ENCODE data around the gene PON3. TPM values are rescaled to one million over a fixed set of nuclear protein-coding genes. Genes with fewer than 3 reads are reported as not detected.

PON3 gene
- total and polyA plus RNA-seq, 2 of the 4 experiments (the other 2 are of a cell fraction) = not detected

GRCh38 chr7:95322854-95323253 is 73.3 kb downstream of the PON3 start:
- Histone ChIP-seq H3K18ac (ENCODE audit: low read depth, low read length) (no peak overlapping the region), H2AFZ (replicated peaks; ENCODE audit: low read length, poor library complexity) (no peak overlapping the region), H4K20me1 (ENCODE audit: insufficient read depth, low read length) (no peaks in the 10 kb centered on the region), H4K91ac (ENCODE audit: insufficient read depth, low read depth, low read length) (no peak overlapping the region), H3K14ac (replicated peaks; ENCODE audit: low read depth, low read length) (no peak overlapping the region), H3K27me3 (ENCODE audit: control insufficient read depth, insufficient read depth, low read length) (peaks cover 8% of the 10 kb centered on the region), H3K27ac (ENCODE audit: insufficient read depth, low read length) (no peak overlapping the region), H3K9me1 (ENCODE audit: insufficient read depth, low read length) (no peaks in the 10 kb centered on the region), H4K5ac (ENCODE audit: low read depth, low read length) (no peak overlapping the region), H2BK5ac (ENCODE audit: low read depth, low read length, poor library complexity, severe bottlenecking) (no peak overlapping the region), H2AK9ac (replicated peaks; ENCODE audit: low read depth, low read length, poor library complexity) (no peak overlapping the region), H3K9me3 (ENCODE audit: control insufficient read depth, insufficient read depth, low read length) (no peaks in the 10 kb centered on the region), H3K79me1 (ENCODE audit: low read depth in 1 of 2, low read length in 2 of 2) (no peaks in the 10 kb centered on the region), H3K4me2 (ENCODE audit: low read depth, low read length) (no peak overlapping the region), H3K9ac (ENCODE audit: low read depth, low read length) (no peak overlapping the region), H4K8ac (ENCODE audit: low read depth in 2 of 2, low read length in 2 of 2) (no peak overlapping the region), H3K36me3 (ENCODE audit: control insufficient read depth, insufficient read depth, low read length) (no peaks in the 10 kb centered on the region), H2BK120ac (ENCODE audit: low read depth, low read length) (no peak overlapping the region), H3K23ac (ENCODE audit: low read depth, low read length) (no peak overlapping the region), H2BK15ac (ENCODE audit: low read depth, low read length) (no peak overlapping the region), H3K56ac (ENCODE audit: extremely low read depth, insufficient read depth, low read length) (no peak overlapping the region), H3K4me3 (ENCODE audit: insufficient read depth, low read depth, low read length) (no peak overlapping the region), H3K4me1 (ENCODE audit: control insufficient read depth, insufficient read depth, low read length) (no peaks in the 10 kb centered on the region), H3K4ac (ENCODE audit: low read depth, low read length) (no peak overlapping the region), H2AK5ac (ENCODE audit: low read depth, low read length) (no peak overlapping the region), H2BK20ac (ENCODE audit: low read depth, low read length) (no peak overlapping the region)
- ATAC-seq (ENCODE audit: low read depth) (no peak), DNase-seq (no peak)
- in situ Hi-C loops (cut with MboI; ENCODE audit: low sequenced_read_pairs) (no loop called here), intact Hi-C loops (cut with micrococcal nuclease) (no loop called here), dilution Hi-C loops (cut with HindIII; ENCODE audit: low sequenced_read_pairs, unreplicated experiment) (no loop called here)
- WGBS, 2 experiments (ENCODE audit: extremely low coverage in 2 of 2, insufficient read length in 1 of 2) = no CpG with 5 or more reads among the region's 2 CpGs
- ChIA-PET POLR2A (ENCODE audit: unreplicated experiment) (no interaction called here), CTCF (no interaction called here)
- BruUV-seq (replicated peaks) = no TSS peak
- TF ChIP-seq CEBPB (IDR thresholded peaks at IDR 0.05; ENCODE audit: low read depth, low read length) = no peak
- no peak for TF ChIP-seq RAD21 (IDR thresholded peaks at IDR 0.05; ENCODE audit: low read length)
- TF ChIP-seq USF2 (IDR thresholded peaks at IDR 0.05; ENCODE audit: low read depth, low read length) = no peak
- no peak for TF ChIP-seq NFE2L2 (IDR thresholded peaks at IDR 0.05; ENCODE audit: low read depth, low read length)
- no peak for TF ChIP-seq FOS (IDR thresholded peaks at IDR 0.05; ENCODE audit: low read depth, low read length)
- no peak for TF ChIP-seq MXI1 (IDR thresholded peaks at IDR 0.05; ENCODE audit: borderline replicate concordance, low read depth, low read length)
- TF ChIP-seq CHD1 (IDR thresholded peaks at IDR 0.05; ENCODE audit: low read depth, low read length) = no peak
- TF ChIP-seq, protein P1, sequence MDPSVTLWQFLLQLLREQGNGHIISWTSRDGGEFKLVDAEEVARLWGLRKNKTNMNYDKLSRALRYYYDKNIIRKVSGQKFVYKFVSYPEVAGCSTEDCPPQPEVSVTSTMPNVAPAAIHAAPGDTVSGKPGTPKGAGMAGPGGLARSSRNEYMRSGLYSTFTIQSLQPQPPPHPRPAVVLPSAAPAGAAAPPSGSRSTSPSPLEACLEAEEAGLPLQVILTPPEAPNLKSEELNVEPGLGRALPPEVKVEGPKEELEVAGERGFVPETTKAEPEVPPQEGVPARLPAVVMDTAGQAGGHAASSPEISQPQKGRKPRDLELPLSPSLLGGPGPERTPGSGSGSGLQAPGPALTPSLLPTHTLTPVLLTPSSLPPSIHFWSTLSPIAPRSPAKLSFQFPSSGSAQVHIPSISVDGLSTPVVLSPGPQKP (IDR thresholded peaks at IDR 0.05; ENCODE audit: borderline replicate concordance, low read depth, low read length) = no peak
- TF ChIP-seq POLR2A (IDR thresholded peaks at IDR 0.05; ENCODE audit: low read depth, low read length) = no peak
- no peak for TF ChIP-seq SMC3 (IDR thresholded peaks at IDR 0.05; ENCODE audit: low read depth, low read length)
- TF ChIP-seq BHLHE40 (IDR thresholded peaks at IDR 0.05; ENCODE audit: low read depth, low read length) = no peak
- TF ChIP-seq CTCF (conservative IDR thresholded peaks at IDR 0.05; ENCODE audit: low read depth, low read length) = no peak

All from IMR-90 (cell line).